IPS-18c (cell line): ENCODE data around the gene ARHGEF28.

Source experiments
- H3K4me3 ChIP-seq: 2 replicates; pipeline ENCODE4 v1.7.0; 2013; ENCODE audit warnings: low read depth, mild to moderate bottlenecking, low read length, moderate library complexity; ENCODE audit not compliant: insufficient read depth
- H3K9me3 ChIP-seq: one replicate; pipeline ENCODE4 v1.6.1; 2013; ENCODE audit warnings: mild to moderate bottlenecking, low read length, moderate library complexity; ENCODE audit not compliant: control insufficient read depth, insufficient read depth

ARHGEF28 gene

DNA sequence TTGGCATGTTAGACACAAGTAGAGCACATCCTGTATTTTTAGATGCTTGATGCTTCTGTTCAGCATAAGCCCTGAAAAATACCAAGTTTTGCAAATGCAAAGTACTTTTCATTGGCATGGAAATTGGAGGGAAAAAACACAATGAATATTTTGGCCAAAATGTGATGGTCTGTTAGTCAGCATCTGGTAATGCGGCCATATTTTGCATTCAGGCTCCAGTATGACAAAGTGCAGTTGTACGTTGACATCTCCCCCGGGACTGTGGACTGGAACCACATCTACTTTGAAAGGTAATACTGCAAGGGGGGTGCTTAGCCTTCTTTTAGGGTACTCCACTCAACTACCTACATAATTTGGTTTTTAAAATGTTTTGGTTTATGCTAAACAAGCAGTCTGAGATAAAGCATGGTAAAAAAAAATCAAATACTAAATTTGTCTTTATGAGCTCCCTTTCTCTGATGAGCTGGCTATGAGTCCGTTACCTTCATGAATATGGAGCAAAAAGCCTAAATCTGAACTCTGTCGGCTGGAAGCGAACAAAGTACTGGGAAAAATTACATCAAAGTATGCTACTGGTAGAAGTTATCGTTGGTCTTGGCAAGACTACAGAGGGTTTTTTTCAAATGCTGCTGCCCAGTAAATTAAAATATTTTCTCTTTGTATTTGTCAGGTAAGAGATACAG lies 297.0 kb downstream of the ARHGEF28 start:
- Histone ChIP-seq H3K4me3 (no peak overlapping the region), H3K9me3 (no peaks in the 10 kb centered on the region)

- no peaks in the 10 kb centered on the region for H3K9me3 ChIP-seq
These were observed 302.6 kb downstream of the ARHGEF28 start for GRCh38 chr5:73928476-73929070.

GRCh38 chr5:73935719-73936118 lies 309.7 kb downstream of the ARHGEF28 start:
- Histone ChIP-seq H3K4me3 (no peak overlapping the region), H3K9me3 (no peaks in the 10 kb centered on the region)

More at GRCh38 chr5:73928476-73929070, 302.6 kb downstream of the ARHGEF28 start:
- H3K4me3 ChIP-seq = no peak overlapping the region

- no peaks in the 10 kb centered on the region for H3K9me3 ChIP-seq
- no peak overlapping the region for H3K4me3 ChIP-seq
These were observed 312.4 kb downstream of the ARHGEF28 start for GRCh38 chr5:73938280-73938937.

GRCh38 chr5:73938938-73939320 lies 312.9 kb downstream of the ARHGEF28 start:
- Histone ChIP-seq H3K4me3 (no peak overlapping the region), H3K9me3 (no peaks in the 10 kb centered on the region)

- Histone ChIP-seq H3K9me3 (no peaks in the 10 kb centered on the region), H3K4me3 (no peak overlapping the region)
These were observed 313.6 kb downstream of the ARHGEF28 start for GRCh38 chr5:73939557-73939956.

GRCh38 chr5:73940026-73940425 lies 314.0 kb downstream of the ARHGEF28 start:
- Histone ChIP-seq H3K4me3 (no peak overlapping the region), H3K9me3 (no peaks in the 10 kb centered on the region)

DNA sequence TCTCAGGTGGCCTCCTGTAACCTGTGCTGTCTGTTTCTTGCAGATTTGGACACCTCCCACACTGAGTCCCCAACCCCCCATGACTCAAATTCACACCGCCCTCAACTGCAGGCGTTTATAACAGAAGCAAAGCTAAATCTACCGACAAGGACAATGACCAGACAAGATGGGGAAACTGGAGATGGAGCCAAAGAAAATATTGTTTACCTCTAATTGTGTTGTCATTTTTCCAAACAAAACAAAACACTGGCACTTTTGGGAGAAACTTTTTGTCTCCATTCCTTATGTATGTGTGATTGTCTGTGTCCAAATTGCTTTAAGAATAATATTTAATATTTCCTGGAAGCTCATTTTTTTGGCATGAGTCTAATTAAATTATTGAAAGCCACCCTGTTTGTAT lies 314.8 kb downstream of the ARHGEF28 start:
- Histone ChIP-seq H3K9me3 (no peaks in the 10 kb centered on the region), H3K4me3 (no peak overlapping the region)

- Histone ChIP-seq H3K4me3 (no peak overlapping the region), H3K9me3 (no peaks in the 10 kb centered on the region)
These were observed 316.8 kb downstream of the ARHGEF28 start for GRCh38 chr5:73942783-73943182.

GRCh38 chr5:73943397-73943796 lies 317.4 kb downstream of the ARHGEF28 start:
- no peaks in the 10 kb centered on the region for H3K9me3 ChIP-seq
- no peak overlapping the region for H3K4me3 ChIP-seq

DNA sequence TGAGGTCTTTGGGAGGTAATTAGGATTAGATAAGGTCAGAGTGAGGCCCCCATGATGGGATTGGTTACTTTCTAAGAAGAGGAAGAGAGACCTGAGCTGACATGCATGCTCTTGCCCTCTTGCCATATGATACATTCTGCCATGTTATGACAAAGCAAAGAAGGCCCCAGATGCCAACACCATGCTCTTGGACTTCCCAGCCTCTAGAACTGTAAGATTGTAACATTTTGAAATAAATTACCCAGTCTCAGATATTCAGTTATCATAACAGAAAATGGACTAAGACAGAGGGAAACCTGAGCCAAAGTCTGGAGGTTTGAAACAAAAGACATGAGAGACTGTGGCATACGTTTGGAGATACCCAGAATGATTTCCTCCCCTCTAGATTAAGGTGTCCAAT lies 318.6 kb downstream of the ARHGEF28 start:
- Histone ChIP-seq H3K9me3 (no peaks in the 10 kb centered on the region), H3K4me3 (no peak overlapping the region)

GRCh38 chr5:73945505-73945904 lies 319.5 kb downstream of the ARHGEF28 start:
- H3K9me3 ChIP-seq = no peaks in the 10 kb centered on the region

DNA sequence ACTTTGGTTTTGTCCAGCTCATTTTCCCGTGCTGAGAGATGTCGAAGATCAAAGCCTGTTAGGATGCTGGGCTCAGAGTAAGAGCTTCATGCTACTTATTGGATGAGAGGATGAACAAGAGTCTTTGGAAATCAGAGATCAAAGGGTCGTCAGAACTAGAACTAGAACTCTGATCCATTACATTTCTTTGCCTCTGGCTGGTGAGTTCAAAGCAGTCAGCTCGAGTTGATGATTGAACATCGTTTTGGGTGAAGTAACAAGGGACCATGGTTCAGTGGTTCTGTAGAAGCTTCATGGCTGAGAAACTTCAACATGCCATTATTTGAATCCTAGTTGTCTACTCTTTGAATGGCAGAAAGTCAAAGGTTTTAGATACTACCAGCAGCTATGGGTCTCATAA lies 320.3 kb downstream of the ARHGEF28 start:
- H3K4me3 ChIP-seq = no peak overlapping the region
- no peaks in the 10 kb centered on the region for H3K9me3 ChIP-seq

More at GRCh38 chr5:73945505-73945904, 319.5 kb downstream of the ARHGEF28 start:
- no peak overlapping the region for H3K4me3 ChIP-seq

GRCh38 chr5:73946919-73947602 lies 321.1 kb downstream of the ARHGEF28 start:
- Histone ChIP-seq H3K9me3 (no peaks in the 10 kb centered on the region), H3K4me3 (no peak overlapping the region)

DNA sequence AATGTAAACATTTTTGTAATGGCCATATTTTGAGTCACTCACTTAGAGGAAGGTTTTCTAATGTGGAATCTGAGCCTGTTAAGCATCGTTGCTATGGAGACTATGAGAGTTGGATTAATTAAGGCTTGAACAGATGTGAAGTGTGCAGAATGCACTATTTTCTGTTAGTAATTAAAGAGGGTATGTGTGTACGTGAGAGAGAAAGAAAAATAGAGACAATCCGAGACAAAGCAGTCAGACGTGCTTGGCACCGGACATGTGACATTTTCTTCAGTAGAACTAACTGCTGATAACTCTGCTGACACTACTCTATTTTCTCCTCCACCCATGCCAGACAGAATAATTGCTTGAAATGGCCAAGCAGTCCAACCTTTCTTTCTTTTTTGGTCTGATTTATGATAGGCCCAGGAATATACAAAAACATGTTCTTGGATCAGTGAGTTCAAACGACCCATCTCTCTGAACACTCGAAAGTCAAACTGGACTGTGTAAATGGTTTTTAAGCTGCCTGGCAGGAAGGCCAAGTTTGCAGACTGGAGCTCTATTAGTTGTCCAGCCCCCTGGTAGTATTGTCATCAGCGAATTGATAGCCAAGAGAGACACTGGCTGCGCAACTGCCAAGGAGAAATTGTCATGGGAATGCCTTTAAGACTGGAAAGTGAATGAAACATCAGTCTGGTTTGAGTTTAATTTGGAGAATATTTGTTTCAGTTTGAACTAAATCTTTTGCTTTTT lies 322.1 kb downstream of the ARHGEF28 start:
- no peaks in the 10 kb centered on the region for H3K9me3 ChIP-seq
- no peak overlapping the region for H3K4me3 ChIP-seq

GRCh38 chr5:73948720-73949119 lies 322.7 kb downstream of the ARHGEF28 start:
- H3K4me3 ChIP-seq = no peak overlapping the region
- no peaks in the 10 kb centered on the region for H3K9me3 ChIP-seq

DNA sequence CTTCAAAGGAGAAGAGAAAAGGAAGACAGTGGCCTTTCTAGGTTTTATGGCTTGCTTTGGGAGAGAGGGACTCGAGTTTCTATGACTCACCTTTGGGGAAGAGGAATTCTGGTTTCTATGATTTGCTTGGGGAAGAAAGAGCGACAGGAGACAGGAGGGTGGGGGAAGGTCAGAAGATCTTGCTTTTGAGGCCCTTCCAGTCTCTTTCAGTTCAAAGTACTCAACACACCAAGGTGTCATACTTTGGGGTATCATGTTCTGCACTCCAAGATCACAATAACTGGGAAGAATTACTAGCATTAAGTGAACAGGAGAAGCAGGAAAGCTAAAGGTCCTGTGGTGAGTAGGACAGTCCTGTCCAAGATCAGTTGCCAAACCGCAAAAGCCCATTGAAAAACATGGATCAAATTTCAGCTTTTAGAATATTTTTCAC lies 324.5 kb downstream of the ARHGEF28 start:
- Histone ChIP-seq H3K9me3 (no peaks in the 10 kb centered on the region), H3K4me3 (no peak overlapping the region)
